ENCODE data around the gene VGLL3.
"Not testable (repeated sequence)": the region's sequence is repeated elsewhere in the genome, so short reads cannot be mapped to it uniquely, and the experiment has no call there.

Gene VGLL3, protein sequence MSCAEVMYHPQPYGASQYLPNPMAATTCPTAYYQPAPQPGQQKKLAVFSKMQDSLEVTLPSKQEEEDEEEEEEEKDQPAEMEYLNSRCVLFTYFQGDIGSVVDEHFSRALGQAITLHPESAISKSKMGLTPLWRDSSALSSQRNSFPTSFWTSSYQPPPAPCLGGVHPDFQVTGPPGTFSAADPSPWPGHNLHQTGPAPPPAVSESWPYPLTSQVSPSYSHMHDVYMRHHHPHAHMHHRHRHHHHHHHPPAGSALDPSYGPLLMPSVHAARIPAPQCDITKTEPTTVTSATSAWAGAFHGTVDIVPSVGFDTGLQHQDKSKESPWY

DNA sequence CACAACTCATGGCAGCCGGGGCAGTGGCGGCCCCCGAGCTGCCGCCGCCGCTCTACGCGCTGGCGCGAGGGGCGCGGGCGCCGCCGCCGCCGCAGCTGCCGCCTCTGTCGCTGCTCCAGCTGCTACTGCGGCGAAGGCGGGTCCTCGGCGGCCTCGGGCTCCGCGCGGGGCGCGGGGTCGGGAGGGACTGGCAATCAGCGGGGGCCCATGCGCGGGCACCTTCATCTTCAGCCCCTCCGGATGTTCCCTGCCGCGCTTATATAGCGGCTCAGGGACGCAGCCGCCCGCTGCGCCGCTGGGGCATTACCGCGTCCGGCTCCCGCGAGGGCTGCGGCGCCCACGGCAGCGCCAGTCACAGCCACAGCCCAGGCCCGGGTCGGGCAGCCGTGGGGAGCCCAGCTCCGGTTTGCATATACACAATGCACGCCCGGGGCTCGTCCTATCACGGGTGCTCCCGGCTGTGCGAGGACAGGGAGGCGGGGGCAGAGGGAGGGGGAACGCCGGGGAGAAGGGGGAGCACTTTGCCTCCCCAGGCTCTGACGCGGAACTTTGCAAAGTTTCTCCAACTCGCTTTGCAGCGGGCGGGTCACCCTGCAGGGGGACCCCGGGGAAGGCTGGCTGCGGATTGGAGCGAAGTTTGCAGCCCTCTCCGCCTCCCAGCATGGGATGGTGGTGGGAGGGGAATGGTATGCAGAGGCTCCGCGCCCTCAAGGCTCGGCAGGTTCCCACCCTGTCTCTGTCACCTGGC, at the start of gene VGLL3:
TSS of gene VGLL3 (minus strand) at position 416 of the 748 bp plus-strand sequence. CDS start at position 10, 406 bp downstream.
- TF ChIP-seq, protein P1, sequence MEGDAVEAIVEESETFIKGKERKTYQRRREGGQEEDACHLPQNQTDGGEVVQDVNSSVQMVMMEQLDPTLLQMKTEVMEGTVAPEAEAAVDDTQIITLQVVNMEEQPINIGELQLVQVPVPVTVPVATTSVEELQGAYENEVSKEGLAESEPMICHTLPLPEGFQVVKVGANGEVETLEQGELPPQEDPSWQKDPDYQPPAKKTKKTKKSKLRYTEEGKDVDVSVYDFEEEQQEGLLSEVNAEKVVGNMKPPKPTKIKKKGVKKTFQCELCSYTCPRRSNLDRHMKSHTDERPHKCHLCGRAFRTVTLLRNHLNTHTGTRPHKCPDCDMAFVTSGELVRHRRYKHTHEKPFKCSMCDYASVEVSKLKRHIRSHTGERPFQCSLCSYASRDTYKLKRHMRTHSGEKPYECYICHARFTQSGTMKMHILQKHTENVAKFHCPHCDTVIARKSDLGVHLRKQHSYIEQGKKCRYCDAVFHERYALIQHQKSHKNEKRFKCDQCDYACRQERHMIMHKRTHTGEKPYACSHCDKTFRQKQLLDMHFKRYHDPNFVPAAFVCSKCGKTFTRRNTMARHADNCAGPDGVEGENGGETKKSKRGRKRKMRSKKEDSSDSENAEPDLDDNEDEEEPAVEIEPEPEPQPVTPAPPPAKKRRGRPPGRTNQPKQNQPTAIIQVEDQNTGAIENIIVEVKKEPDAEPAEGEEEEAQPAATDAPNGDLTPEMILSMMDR (conservative IDR thresholded peaks at IDR 0.05) = 0 out of 2 replicates have a peak, but pooled peaks have one; percentile 10

DNA sequence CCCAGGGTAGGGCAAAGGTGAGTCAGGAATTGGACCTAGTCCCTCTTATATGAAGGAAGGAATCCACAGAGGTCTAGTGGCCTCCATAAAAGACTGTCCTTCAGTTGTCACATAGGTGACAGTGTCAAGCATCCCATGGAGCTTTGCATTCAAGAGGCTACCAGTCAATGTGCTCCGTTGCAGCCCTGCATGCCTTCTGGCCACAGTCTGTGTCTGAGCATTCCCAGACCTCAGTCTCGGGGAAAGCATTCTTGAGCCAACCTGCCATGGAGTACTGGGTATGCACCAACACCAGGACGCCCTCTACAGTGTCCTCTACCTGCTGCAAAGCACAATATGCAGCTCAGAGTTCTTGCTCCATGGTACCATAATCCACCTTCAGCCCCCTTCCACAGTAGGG, 46.7 kb upstream of the VGLL3 start:
- TF ChIP-seq, protein P1 (conservative IDR thresholded peaks at IDR 0.05) = no peak

More for the DNA sequence above, at the start of gene VGLL3:
- H3K27ac ChIP-seq = no peak within 1 kb of the TSS

DNA sequence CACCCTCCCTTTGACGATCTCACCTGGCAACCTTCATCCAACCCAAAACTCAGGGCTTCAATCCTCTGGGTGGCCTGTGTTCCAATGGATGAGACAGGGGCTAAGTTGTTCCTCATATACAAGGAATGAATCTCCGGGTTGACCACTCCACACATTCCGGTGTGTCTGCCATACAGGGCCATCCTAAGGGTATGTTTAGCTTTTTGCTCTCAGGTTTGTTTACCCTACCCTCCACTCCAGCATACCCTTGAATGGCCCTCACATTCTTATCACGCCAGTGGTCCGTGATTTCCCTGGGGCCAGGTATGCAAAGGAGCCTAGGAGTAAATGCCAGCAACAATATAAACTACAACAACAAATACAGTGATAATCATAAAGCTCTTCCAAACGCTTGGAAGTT, 45.7 kb upstream of the VGLL3 start:
- H3K27ac ChIP-seq = no peak overlapping the region
- TF ChIP-seq, protein P1 (conservative IDR thresholded peaks at IDR 0.05) = no peak

More for the DNA sequence above, 46.7 kb upstream of the VGLL3 start:
- H3K27ac ChIP-seq = no peak overlapping the region

DNA sequence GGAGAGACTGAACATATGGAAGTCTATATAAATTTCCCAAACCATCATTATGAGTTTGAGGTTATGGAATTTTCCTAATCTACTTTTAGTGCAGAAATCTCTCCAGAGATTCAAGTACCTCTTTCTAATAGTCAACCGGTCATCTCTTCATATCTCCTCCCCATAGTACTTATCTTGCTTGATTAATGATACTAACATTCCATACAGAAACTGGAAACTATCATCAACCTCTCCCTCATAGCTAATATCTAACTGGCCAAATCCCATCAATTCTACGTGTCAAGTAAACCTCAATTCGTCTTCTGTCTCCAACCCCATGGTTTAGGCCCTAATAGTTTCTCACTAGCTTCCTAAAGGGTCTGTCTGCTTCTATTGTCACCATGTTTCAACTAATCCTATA, 44.4 kb upstream of the VGLL3 start:
- H3K27ac ChIP-seq = no peak overlapping the region
- TF ChIP-seq, protein P1 (conservative IDR thresholded peaks at IDR 0.05) = no peak

DNA sequence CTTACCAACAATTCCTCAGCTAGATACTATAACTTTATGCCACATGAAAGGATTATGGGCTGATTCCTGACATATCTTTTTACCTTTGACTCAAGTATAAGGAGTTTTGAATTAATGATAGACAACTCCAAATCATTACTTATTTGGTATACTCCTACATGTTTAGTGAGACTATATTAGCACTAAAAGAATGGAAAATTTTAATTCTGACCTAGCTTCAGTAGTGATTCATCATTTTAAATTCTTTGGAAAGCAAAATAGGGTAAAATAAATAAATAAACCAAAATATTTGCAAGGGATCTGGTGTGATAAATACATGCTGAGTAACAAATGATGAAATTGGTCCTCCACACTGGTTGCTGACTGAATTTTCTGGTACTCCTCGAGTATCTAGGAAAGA, 42.3 kb upstream of the VGLL3 start:
- TF ChIP-seq, protein P1 (conservative IDR thresholded peaks at IDR 0.05) = no peak

DNA sequence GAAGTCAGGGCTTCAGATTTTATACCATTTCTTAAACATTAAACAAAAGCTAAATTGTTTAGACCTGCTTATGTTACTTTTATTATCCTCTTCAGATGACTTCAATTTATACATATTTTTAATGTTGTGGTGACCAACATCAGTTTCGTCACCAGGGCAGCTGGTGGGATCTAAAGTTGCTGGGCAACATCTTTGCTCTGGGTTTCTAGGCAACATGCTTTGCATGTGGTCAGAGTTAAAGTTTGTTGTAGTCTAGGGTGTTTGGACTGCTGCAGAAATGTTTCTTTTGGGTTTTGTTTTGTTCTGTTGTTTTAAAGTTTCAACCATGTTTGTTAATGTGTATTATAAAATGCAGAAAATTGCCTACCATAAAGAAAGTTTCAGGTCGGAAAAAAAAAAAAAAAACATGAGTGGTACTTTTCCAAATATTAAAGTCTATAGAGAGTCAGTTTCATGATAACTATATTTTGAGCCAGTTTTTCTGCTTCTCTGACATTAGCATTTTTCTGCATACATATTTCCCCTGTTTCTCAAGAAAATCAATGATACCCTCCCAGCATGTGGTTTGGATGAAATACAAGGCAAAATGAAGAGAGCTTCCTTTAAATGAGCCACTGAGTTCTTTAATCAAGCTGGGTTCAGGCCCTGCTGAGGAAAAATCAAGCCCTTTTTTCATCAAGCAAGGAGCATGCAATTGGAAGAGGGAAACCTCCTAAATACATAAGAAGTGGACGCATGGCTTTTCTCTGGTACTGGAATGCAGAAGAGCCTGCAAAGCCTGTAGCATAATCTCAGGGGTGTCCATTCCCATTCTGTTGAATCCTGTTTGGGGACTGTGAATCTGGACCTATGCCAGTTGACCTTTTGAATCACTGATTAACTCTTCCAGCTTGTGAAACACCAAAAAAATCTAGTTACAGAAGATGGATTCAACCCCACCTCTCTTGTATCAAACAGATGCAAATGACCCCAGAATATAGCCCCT, 35.0 kb upstream of the VGLL3 start:
- TF ChIP-seq, protein P1 (conservative IDR thresholded peaks at IDR 0.05) = no peak
- no peak overlapping the region for H3K27ac ChIP-seq

More for the DNA sequence above, 42.3 kb upstream of the VGLL3 start:
- H3K27ac ChIP-seq = no peak overlapping the region

DNA sequence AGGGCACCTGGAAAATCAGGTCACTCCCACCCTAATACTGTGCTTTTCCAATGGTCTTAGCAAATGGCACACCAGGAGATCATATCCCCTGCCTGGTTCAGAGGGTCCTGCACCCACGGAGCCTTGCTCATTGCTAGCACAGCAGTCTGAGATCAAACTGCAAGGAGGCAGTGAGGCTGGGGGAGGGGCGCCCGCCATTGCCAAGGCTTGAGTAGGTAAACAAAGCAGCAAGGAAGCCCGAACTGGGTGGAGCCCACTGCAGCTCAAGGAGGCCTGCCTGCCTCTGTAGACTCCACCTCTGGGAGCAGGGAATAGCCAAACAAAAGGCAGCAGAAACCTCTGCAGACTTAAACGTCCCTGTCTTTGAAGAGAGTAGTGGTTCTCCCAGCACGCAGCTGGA, 26.4 kb upstream of the VGLL3 start:
- H3K27ac ChIP-seq = not testable (repeated sequence)

Data from VCaP (cell line).